Camera-type eye (tissue), 1 donor: Measurements from ENCODE around the gene ZNF280C. TPM values are rescaled to one million over a fixed set of nuclear protein-coding genes. Genes with fewer than 3 reads are reported as not detected.

Experiments
- total RNA-seq: library from RNA; depleted of rRNA; stranded (reverse); fragments of >200 nt; gene quantifications from one replicate; pipeline ENCODE4 v1.2.3, GENCODE V29; 2014

The ZNF280C gene, protein sequence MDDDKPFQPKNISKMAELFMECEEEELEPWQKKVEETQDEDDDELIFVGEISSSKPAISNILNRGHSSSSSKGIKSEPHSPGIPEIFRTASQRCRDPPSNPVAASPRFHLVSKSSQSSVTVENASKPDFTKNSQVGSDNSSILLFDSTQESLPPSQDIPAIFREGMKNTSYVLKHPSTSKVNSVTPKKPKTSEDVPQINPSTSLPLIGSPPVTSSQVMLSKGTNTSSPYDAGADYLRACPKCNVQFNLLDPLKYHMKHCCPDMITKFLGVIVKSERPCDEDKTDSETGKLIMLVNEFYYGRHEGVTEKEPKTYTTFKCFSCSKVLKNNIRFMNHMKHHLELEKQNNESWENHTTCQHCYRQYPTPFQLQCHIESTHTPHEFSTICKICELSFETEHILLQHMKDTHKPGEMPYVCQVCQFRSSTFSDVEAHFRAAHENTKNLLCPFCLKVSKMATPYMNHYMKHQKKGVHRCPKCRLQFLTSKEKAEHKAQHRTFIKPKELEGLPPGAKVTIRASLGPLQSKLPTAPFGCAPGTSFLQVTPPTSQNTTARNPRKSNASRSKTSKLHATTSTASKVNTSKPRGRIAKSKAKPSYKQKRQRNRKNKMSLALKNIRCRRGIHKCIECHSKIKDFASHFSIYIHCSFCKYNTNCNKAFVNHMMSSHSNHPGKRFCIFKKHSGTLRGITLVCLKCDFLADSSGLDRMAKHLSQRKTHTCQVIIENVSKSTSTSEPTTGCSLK
- 9.8 TPM for total RNA-seq

GRCh38 chrX:130268449-130269170 is at the start of gene ZNF280C:
ZNF280C (minus strand) TSS chrX:130268899; CDS start chrX:130260449, 8,450 bp downstream.

DNA sequence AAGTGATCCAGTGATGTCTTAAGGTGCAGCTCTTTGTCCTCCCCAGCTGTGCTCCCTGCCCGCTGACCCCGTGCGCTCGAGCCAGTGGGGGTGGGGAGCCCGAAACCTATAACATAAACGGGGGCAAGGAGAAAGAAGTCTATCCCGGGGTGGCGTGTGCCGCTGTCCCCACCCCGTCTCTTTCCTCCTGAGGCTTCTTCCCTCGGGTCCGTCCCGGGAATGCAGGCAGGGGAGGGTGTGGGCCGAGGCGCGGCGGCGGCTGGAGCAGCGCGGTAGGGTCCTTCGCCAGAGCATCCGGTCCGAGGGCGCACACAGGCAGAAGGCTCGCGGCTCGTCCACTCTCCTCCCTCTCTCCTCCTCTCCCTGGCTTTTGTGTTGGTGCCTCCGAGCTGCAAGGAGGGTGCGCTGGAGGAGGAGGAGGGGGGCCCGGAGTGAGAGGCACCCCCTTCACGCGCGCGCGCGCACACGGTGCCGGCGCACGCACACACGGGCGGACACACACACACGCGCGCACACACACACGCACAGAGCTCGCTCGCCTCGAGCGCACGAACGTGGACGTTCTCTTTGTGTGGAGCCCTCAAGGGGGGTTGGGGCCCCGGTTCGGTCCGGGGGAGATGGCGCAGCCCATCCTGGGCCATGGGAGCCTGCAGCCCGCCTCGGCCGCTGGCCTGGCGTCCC is 97.1 kb downstream of the ZNF280C start, which contains the start of gene RAB33A:
Gene RAB33A, plus strand, starts transcription at position 517 of the 681 bp plus-strand sequence. Its CDS starts 101 bp downstream, at position 618.

DNA sequence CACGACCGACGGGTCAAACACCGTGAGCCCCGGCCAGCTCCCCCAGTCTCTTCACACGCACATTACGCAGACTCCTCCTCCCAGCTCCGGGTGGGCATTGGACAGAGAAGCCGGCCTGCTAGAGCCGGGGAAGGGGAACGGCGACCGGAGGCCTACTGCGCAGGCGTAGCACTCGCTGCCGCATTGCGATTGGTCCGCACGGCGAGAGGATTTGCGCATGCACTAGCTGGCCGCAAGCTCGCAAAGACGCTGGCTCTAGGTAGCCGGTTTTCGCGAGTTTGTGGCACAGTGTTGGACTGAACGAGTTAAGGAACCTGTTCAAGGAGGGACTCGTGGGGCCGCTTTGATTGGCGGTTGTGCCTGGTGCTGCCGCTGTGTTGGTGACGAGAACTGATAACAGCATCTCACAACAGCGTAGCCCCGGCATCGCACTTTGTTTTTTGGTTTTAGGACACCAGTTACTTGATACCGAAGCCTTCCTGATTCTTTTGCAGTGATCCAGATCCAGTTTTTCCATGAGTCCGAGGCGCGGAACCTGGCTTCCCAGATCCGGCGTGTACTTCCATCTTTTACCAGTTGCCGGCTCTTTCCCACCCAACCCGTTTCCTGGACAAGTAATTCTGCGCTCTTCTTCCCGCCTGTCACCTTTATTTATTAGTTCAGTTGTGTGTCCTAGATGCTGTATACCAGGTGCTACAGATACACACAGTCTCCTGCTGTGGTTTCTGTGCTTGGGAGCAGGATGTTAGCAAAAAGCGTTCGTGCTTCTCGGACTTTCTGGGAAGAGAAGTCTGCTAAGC is 102.8 kb downstream of the ZNF280C start, which contains the start of gene AIFM1:
Gene AIFM1, minus strand, starts transcription at position 139 of the 800 bp plus-strand sequence. CDS start 185 bp downstream, outside the sequence.

Other genes starting within 250 kb of the ZNF280C start
- 6.5 TPM for gene ELF4, start 158.4 kb downstream of the ZNF280C start, total RNA-seq
- gene AIFM1, start 103.1 kb downstream of the ZNF280C start, total RNA-seq, result 20.5 TPM
- gene RAB33A, start 96.9 kb downstream of the ZNF280C start, total RNA-seq, result 8.0 TPM
- gene SLC25A14, start 71.0 kb upstream of the ZNF280C start, total RNA-seq, result 29.0 TPM
- gene GPR119, start 116.8 kb upstream of the ZNF280C start, total RNA-seq, result not detected
- 19.4 TPM for gene RBMX2, start 133.1 kb upstream of the ZNF280C start, total RNA-seq